ENCODE measurements around the gene SUMO4.

DNA sequence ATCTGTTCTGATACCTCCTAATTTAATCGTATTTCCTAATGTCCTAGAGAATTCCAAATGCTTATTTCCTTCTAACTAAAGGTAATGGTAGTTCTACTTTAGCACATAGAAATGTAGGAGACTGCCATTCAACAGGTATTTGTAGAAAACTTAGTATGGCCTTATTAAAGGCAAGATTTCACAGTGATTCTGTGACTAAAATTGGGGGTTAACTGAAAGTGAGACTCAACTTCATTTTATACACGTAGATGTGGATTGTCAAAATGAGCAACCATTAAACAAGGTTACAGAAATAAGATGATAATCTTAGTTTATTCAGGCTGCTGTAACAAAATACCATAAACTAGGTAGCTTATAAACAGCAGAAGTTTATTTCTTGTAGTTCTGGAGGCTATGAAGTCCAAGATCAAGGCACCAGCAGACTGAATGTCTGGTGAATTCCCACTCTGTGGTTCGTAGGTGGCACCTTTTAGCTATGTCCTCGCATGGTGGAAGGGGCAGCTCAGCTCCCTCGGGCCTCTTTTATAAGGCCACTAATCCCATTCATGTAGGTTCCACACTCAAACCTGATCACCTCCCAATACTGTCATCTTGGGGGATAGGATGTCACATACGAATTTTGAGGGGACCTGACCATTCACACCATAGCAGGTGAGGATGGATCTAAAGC, 43.8 kb upstream of the SUMO4 start:
- TF ChIP-seq FOXJ3 (CRISPR knock-in tag; IDR thresholded peaks at IDR 0.05), result no peak
- TF ChIP-seq MAX (IDR thresholded peaks at IDR 0.05; ENCODE audit: low read depth), result no peak
- no peak for TF ChIP-seq EZH2phosphoT487 (IDR thresholded peaks at IDR 0.05; ENCODE audit: borderline replicate concordance, low read depth)
- TF ChIP-seq, protein P1, sequence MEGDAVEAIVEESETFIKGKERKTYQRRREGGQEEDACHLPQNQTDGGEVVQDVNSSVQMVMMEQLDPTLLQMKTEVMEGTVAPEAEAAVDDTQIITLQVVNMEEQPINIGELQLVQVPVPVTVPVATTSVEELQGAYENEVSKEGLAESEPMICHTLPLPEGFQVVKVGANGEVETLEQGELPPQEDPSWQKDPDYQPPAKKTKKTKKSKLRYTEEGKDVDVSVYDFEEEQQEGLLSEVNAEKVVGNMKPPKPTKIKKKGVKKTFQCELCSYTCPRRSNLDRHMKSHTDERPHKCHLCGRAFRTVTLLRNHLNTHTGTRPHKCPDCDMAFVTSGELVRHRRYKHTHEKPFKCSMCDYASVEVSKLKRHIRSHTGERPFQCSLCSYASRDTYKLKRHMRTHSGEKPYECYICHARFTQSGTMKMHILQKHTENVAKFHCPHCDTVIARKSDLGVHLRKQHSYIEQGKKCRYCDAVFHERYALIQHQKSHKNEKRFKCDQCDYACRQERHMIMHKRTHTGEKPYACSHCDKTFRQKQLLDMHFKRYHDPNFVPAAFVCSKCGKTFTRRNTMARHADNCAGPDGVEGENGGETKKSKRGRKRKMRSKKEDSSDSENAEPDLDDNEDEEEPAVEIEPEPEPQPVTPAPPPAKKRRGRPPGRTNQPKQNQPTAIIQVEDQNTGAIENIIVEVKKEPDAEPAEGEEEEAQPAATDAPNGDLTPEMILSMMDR (IDR thresholded peaks at IDR 0.05), result no peak
- TF ChIP-seq POLR2AphosphoS5 (IDR thresholded peaks at IDR 0.05; ENCODE audit: low read depth, low read length), result no peak
- TF ChIP-seq IRF3 (IDR thresholded peaks at IDR 0.05; ENCODE audit: low read depth, low read length), result no peak
- no peak for TF ChIP-seq USF1 (IDR thresholded peaks at IDR 0.05; ENCODE audit: borderline replicate concordance, low read depth)
